WI38 (cell line): ENCODE measurements around the gene MRPS27.

ENCODE experiments used
- H3K4me3 ChIP-seq: 2 replicates; pipeline ENCODE4 v1.5.1; 2011; ENCODE audit warnings: low read depth, mild to moderate bottlenecking, control low read depth, low read length
- CTCF ChIP-seq: IDR thresholded peaks from 2 replicates; pipeline ENCODE4 v1.5.1; 2012; ENCODE audit warnings: low read depth, mild to moderate bottlenecking, control low read depth, low read length

The MRPS27 gene

GRCh38 chr5:72281764-72282499 lies 38.1 kb downstream of the MRPS27 start:
- no peak for TF ChIP-seq CTCF
- H3K4me3 ChIP-seq: no peak overlapping the region

GRCh38 chr5:72281430-72281763 lies 38.6 kb downstream of the MRPS27 start:
- no peak overlapping the region for H3K4me3 ChIP-seq
- no peak for TF ChIP-seq CTCF

GRCh38 chr5:72280581-72281069 lies 39.4 kb downstream of the MRPS27 start:
- peak; percentile 51 for TF ChIP-seq CTCF
- H3K4me3 ChIP-seq: no peak overlapping the region

GRCh38 chr5:72276219-72276752 lies 43.8 kb downstream of the MRPS27 start:
- no peak overlapping the region for H3K4me3 ChIP-seq

GRCh38 chr5:72273547-72273946 lies 46.5 kb downstream of the MRPS27 start:
- no peak overlapping the region for H3K4me3 ChIP-seq
- TF ChIP-seq CTCF: no peak

More at GRCh38 chr5:72276219-72276752, 43.8 kb downstream of the MRPS27 start:
- no peak for TF ChIP-seq CTCF

GRCh38 chr5:72272398-72272797 lies 47.6 kb downstream of the MRPS27 start:
- H3K4me3 ChIP-seq: no peak overlapping the region
- no peak for TF ChIP-seq CTCF

- H3K4me3 ChIP-seq: no peak overlapping the region
Observed at GRCh38 chr5:72271702-72272101, 48.3 kb downstream of the MRPS27 start.

More at GRCh38 chr5:72271702-72272101, 48.3 kb downstream of the MRPS27 start:
- no peak for TF ChIP-seq CTCF
